T-helper 2 cell treated with Interferon-gamma antibody and Interleukin-4, amounts not matched to agents 5 μg/mL and 100 μg/mL, for 36 hours (primary cell): ENCODE results near the gene FRMD5.

Experiments
- DNase-seq: peaks from one replicate; pipeline ENCODE4 v3.0.0; 2021; ENCODE audit warnings: low spot score
- H3K27ac Mint-ChIP-seq: one replicate; pipeline ENCODE4 v1.8.0; 2021; ENCODE audit warnings: mild to moderate bottlenecking, mixed read lengths
- H3K27me3 Mint-ChIP-seq: one replicate; pipeline ENCODE4 v1.8.0; 2021; ENCODE audit warnings: low read depth, mixed read lengths
- H3K36me3 Mint-ChIP-seq: one replicate; pipeline ENCODE4 v1.8.0; 2021; ENCODE audit warnings: low read depth, mixed read lengths
- H3K4me1 Mint-ChIP-seq: one replicate; pipeline ENCODE4 v1.8.0; 2021; ENCODE audit warnings: low read depth, mixed read lengths
- H3K4me3 Mint-ChIP-seq: one replicate; pipeline ENCODE4 v1.8.0; 2022; ENCODE audit warnings: mild to moderate bottlenecking, moderate library complexity, mixed read lengths
- H3K9me3 Mint-ChIP-seq: one replicate; pipeline ENCODE4 v1.8.0; 2021; ENCODE audit warnings: mixed read lengths

Gene FRMD5

GRCh38 chr15:43985976-43986680, 208.9 kb downstream of the FRMD5 start:
- Mint-ChIP-seq H3K27me3 (peaks cover 26% of the 10 kb centered on the region), H3K4me1 (no peaks in the 10 kb centered on the region), H3K9me3 (no peaks in the 10 kb centered on the region), H3K36me3 (no peaks in the 10 kb centered on the region), H3K27ac (no peak overlapping the region), H3K4me3 (no peak overlapping the region)
- DNase-seq = no peak

GRCh38 chr15:43981576-43981975, 213.5 kb downstream of the FRMD5 start:
- no peak overlapping the region for H3K4me3 Mint-ChIP-seq
- peaks cover 9% of the 10 kb centered on the region for H3K4me1 Mint-ChIP-seq
- H3K27me3 Mint-ChIP-seq = peaks cover 22% of the 10 kb centered on the region
- no peak for DNase-seq
- no peak overlapping the region for H3K27ac Mint-ChIP-seq
- peaks cover 14% of the 10 kb centered on the region for H3K9me3 Mint-ChIP-seq
- H3K36me3 Mint-ChIP-seq = peaks cover 2% of the 10 kb centered on the region

DNA sequence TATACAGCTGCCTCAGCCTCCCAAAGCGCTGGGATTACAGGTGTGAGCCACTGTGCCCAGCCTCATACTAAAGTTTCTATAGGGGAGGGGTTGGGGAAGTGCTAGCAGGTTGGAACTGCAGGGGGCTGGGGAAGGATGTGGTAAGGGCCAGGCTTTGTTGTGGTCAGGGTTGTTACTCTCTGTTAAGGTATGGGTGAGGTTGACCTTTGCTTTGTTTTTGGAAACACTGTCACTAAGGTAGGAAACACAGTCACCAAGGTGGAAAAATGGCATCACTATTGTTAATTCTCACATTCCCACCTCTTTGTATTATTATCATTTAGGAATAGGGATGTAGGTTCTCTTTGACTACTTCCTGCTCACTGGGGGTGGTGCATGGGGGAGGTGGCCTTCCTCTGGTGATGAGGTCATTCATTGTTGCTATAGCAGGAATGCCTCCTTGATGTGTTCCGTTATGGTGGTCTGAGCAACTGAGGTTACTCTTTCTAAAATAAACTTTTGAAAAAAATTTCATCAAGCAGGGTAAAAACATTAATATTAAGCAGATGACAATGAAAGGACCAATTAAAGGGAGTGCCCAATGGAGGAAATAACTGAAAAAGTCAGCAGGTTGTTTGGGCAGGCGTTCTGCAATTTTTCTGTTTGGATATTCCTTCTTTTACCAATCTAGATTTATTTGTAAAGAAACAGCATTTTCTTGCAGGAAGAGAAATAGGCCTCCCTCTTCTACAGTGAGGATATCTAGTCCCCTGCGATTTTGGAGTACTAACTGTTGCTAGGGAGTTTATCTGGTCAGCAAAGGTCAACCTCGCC, 217.8 kb downstream of the FRMD5 start:
- H3K9me3 Mint-ChIP-seq = peaks cover 14% of the 10 kb centered on the region
- DNase-seq = peak; percentile 57
- peak overlapping the region; percentile 61 for H3K27ac Mint-ChIP-seq
- peaks cover 24% of the 10 kb centered on the region for H3K27me3 Mint-ChIP-seq
- peak overlapping the region; percentile 20 for H3K4me3 Mint-ChIP-seq
- peaks cover 32% of the 10 kb centered on the region for H3K4me1 Mint-ChIP-seq
- peaks cover 2% of the 10 kb centered on the region for H3K36me3 Mint-ChIP-seq

DNA sequence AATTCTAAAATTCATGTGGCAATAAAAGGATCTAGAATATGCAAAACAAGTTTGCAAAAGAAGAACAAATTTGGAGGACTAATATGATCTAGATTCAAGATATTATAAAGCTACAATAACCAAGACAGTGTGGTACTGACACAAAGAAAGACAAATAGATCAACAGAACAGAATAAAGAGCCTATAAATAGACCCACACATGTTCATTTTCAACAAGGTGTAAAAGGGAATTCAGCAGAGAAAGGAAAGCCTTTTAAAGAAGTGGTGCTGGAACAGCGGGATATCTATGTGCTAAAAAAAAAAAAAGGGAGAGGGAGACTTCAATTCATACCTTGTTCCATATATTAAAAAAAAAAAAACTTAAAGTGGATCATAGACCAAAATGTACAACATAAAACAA, 219.3 kb downstream of the FRMD5 start:
- H3K27me3 Mint-ChIP-seq = peaks cover 13% of the 10 kb centered on the region
- peaks cover 14% of the 10 kb centered on the region for H3K9me3 Mint-ChIP-seq
- no peak for DNase-seq
- H3K4me1 Mint-ChIP-seq = peaks cover 33% of the 10 kb centered on the region
- H3K27ac Mint-ChIP-seq = no peak overlapping the region
- H3K4me3 Mint-ChIP-seq = no peak overlapping the region
- peaks cover 2% of the 10 kb centered on the region for H3K36me3 Mint-ChIP-seq

GRCh38 chr15:43975326-43975725, 219.7 kb downstream of the FRMD5 start:
- H3K4me3 Mint-ChIP-seq = no peak overlapping the region
- peaks cover 2% of the 10 kb centered on the region for H3K36me3 Mint-ChIP-seq
- peaks cover 11% of the 10 kb centered on the region for H3K27me3 Mint-ChIP-seq
- no peak for DNase-seq
- peaks cover 14% of the 10 kb centered on the region for H3K9me3 Mint-ChIP-seq
- H3K27ac Mint-ChIP-seq = no peak overlapping the region
- H3K4me1 Mint-ChIP-seq = peaks cover 33% of the 10 kb centered on the region

GRCh38 chr15:43974852-43975251, 220.2 kb downstream of the FRMD5 start:
- Mint-ChIP-seq H3K9me3 (peaks cover 14% of the 10 kb centered on the region), H3K27me3 (peaks cover 10% of the 10 kb centered on the region), H3K36me3 (peaks cover 2% of the 10 kb centered on the region), H3K4me3 (no peak overlapping the region), H3K4me1 (peaks cover 33% of the 10 kb centered on the region), H3K27ac (no peak overlapping the region)
- no peak for DNase-seq

- Mint-ChIP-seq H3K27ac (no peak overlapping the region), H3K36me3 (no peaks in the 10 kb centered on the region), H3K4me1 (peaks cover 14% of the 10 kb centered on the region)
These were observed 225.2 kb downstream of the FRMD5 start for GRCh38 chr15:43969802-43970375.

DNA sequence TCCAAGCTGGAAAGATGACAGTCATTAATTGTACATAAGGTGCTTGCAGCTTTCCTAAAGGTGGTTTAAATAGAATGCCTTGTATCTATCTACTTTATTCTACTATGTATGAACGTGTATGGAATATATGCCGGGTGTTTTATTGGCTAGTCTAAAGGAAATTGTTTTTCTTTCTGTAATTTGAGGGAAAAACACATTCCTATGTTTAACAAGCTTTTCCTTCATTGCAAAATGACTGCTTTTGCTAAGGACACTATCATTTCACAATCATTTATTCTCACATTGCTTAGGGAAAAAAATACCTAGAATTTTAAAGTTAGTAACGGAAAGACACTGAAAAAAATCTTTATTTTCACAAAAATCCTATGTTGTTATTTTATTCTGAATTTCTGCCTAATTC, 226.5 kb downstream of the FRMD5 start:
- no peak for DNase-seq
- no peaks in the 10 kb centered on the region for H3K36me3 Mint-ChIP-seq
- no peak overlapping the region for H3K4me3 Mint-ChIP-seq
- H3K27ac Mint-ChIP-seq = no peak overlapping the region
- H3K9me3 Mint-ChIP-seq = no peaks in the 10 kb centered on the region
- peaks cover 11% of the 10 kb centered on the region for H3K27me3 Mint-ChIP-seq
- peaks cover 6% of the 10 kb centered on the region for H3K4me1 Mint-ChIP-seq

More at GRCh38 chr15:43969802-43970375, 225.2 kb downstream of the FRMD5 start:
- Mint-ChIP-seq H3K9me3 (no peaks in the 10 kb centered on the region), H3K4me3 (no peak overlapping the region), H3K27me3 (peaks cover 7% of the 10 kb centered on the region)
- no peak for DNase-seq

DNA sequence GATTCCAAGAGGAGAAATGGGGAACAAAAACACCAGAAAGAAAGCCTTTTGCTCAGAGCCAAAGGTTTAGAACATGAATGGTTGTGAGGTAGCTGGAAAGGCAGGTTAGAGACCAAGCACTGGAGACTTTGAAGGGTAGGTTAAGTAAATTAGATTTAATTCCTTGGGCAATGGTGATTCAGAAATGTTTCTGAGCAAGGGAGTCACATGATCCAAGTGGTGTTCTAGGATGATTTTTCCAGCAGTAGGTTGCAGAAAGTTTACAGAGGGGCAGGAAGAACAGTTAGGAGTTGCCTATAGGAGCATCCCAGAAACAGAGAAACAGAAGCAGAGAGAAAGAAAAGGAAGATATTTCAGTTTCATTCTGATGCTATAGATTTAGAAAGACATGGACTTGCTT, 228.4 kb downstream of the FRMD5 start:
- Mint-ChIP-seq H3K9me3 (no peaks in the 10 kb centered on the region), H3K27me3 (peaks cover 11% of the 10 kb centered on the region), H3K4me1 (no peaks in the 10 kb centered on the region), H3K27ac (no peak overlapping the region), H3K4me3 (no peak overlapping the region), H3K36me3 (no peaks in the 10 kb centered on the region)
- no peak for DNase-seq

- H3K27me3 Mint-ChIP-seq = peaks cover 14% of the 10 kb centered on the region
- H3K9me3 Mint-ChIP-seq = no peaks in the 10 kb centered on the region
- no peak overlapping the region for H3K27ac Mint-ChIP-seq
- DNase-seq = no peak
- no peak overlapping the region for H3K4me3 Mint-ChIP-seq
- H3K36me3 Mint-ChIP-seq = no peaks in the 10 kb centered on the region
- no peaks in the 10 kb centered on the region for H3K4me1 Mint-ChIP-seq
These were observed 236.2 kb downstream of the FRMD5 start for GRCh38 chr15:43958861-43959330.

GRCh38 chr15:43957724-43958123, 237.3 kb downstream of the FRMD5 start:
- H3K9me3 Mint-ChIP-seq = no peaks in the 10 kb centered on the region
- DNase-seq = no peak
- H3K27me3 Mint-ChIP-seq = peaks cover 13% of the 10 kb centered on the region
- H3K4me3 Mint-ChIP-seq = no peak overlapping the region
- H3K36me3 Mint-ChIP-seq = no peaks in the 10 kb centered on the region
- no peak overlapping the region for H3K27ac Mint-ChIP-seq
- peaks cover 6% of the 10 kb centered on the region for H3K4me1 Mint-ChIP-seq

DNA sequence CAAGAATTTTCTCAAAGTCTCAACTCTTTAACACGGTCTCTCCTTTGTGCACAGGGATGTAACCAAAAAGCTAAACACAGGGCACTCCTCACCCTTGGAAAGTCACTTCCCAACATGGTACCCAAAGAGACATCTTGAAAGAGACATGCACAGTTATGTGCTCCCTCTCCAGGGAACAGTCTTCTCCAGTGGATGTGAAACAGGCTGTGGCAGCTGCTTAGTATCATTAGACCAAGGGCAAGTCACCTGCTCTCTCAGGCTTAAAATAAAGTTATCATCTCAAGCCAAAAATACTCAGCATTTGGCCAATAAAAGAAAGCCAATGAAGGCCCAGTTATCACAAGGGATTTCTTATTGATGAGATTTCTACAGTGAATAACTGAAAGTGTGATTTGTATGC, 239.9 kb downstream of the FRMD5 start:
- H3K4me3 Mint-ChIP-seq = no peak overlapping the region
- DNase-seq = no peak
- H3K4me1 Mint-ChIP-seq = peaks cover 6% of the 10 kb centered on the region
- no peak overlapping the region for H3K27ac Mint-ChIP-seq
- peaks cover 7% of the 10 kb centered on the region for H3K27me3 Mint-ChIP-seq
- no peaks in the 10 kb centered on the region for H3K36me3 Mint-ChIP-seq
- no peaks in the 10 kb centered on the region for H3K9me3 Mint-ChIP-seq

- Mint-ChIP-seq H3K4me3 (no peak overlapping the region), H3K36me3 (no peaks in the 10 kb centered on the region), H3K27me3 (peaks cover 5% of the 10 kb centered on the region), H3K4me1 (peaks cover 7% of the 10 kb centered on the region), H3K9me3 (no peaks in the 10 kb centered on the region), H3K27ac (no peak overlapping the region)
- peak; percentile 28 for DNase-seq
These were observed 240.9 kb downstream of the FRMD5 start for GRCh38 chr15:43954181-43954621.

- Mint-ChIP-seq H3K4me1 (peaks cover 13% of the 10 kb centered on the region), H3K27ac (no peak overlapping the region), H3K4me3 (no peak overlapping the region), H3K36me3 (no peaks in the 10 kb centered on the region), H3K27me3 (peaks cover 2% of the 10 kb centered on the region), H3K9me3 (no peaks in the 10 kb centered on the region)
- no peak for DNase-seq
These were observed 241.7 kb downstream of the FRMD5 start for GRCh38 chr15:43953402-43953801.
